GM06990 (cell line): ENCODE results near the gene SF3A2.

ENCODE experiments used
- DNase-seq: peaks from one replicate; pipeline ENCODE4 v3.0.0-alpha.2; 2011; ENCODE audit not compliant: insufficient read length; ENCODE audit errors: extremely low read depth
- H3K27me3 ChIP-seq: replicated peaks from 2 replicates; pipeline ENCODE4 v1.6.0; 2011; ENCODE audit warnings: low read length; ENCODE audit not compliant: control insufficient read depth, insufficient read depth
- H3K36me3 ChIP-seq: 2 replicates; pipeline ENCODE4 v1.5.1; 2011; ENCODE audit warnings: low read length; ENCODE audit not compliant: control insufficient read depth, insufficient read depth
- H3K4me3 ChIP-seq: replicated peaks from 2 replicates; pipeline ENCODE4 v1.5.1; 2011; ENCODE audit warnings: low read depth, mild to moderate bottlenecking, control low read depth, low read length
- CTCF ChIP-seq: IDR thresholded peaks from 2 replicates; pipeline ENCODE4 v1.5.1; 2011; ENCODE audit warnings: low read length, control low read depth, mild to moderate bottlenecking, inconsistent platforms; ENCODE audit not compliant: insufficient read depth, poor library complexity, severe bottlenecking

SF3A2 gene

GRCh38 chr19:2209408-2209807 lies 27.2 kb upstream of the SF3A2 start:
- no peak for TF ChIP-seq CTCF
- DNase-seq = no peak
- H3K36me3 ChIP-seq = peaks cover 48% of the 10 kb centered on the region
- no peak overlapping the region for H3K4me3 ChIP-seq
- H3K27me3 ChIP-seq = no peaks in the 10 kb centered on the region

GRCh38 chr19:2210206-2210605 lies 26.4 kb upstream of the SF3A2 start:
- DNase-seq = no peak
- Histone ChIP-seq H3K36me3 (peaks cover 51% of the 10 kb centered on the region), H3K4me3 (no peak overlapping the region), H3K27me3 (no peaks in the 10 kb centered on the region)
- TF ChIP-seq CTCF = no peak

GRCh38 chr19:2210987-2211740 lies 25.5 kb upstream of the SF3A2 start:
- DNase-seq = no peak
- no peak for TF ChIP-seq CTCF
- H3K4me3 ChIP-seq = no peak overlapping the region
- H3K36me3 ChIP-seq = peaks cover 56% of the 10 kb centered on the region
- no peaks in the 10 kb centered on the region for H3K27me3 ChIP-seq

GRCh38 chr19:2212861-2213711 lies 23.5 kb upstream of the SF3A2 start:
- TF ChIP-seq CTCF = no peak
- H3K27me3 ChIP-seq = no peaks in the 10 kb centered on the region
- H3K36me3 ChIP-seq = peaks cover 63% of the 10 kb centered on the region
- no peak for DNase-seq
- no peak overlapping the region for H3K4me3 ChIP-seq

GRCh38 chr19:2213799-2214198 lies 22.8 kb upstream of the SF3A2 start:
- H3K36me3 ChIP-seq = peaks cover 57% of the 10 kb centered on the region
- TF ChIP-seq CTCF = no peak
- no peak for DNase-seq
- H3K27me3 ChIP-seq = no peaks in the 10 kb centered on the region
- H3K4me3 ChIP-seq = no peak overlapping the region
